ENCODE measurements around the gene CMTM4.

CMTM4 gene

GRCh38 chr16:66701026-66701425 lies 4.5 kb upstream of the CMTM4 start:
- H3K4me1 ChIP-seq (ENCODE audit: insufficient read depth, poor library complexity, severe bottlenecking): no peaks in the 10 kb centered on the region
- H3K9me3 ChIP-seq (ENCODE audit: severe bottlenecking): peaks cover 2% of the 10 kb centered on the region
- TF ChIP-seq, protein P1, sequence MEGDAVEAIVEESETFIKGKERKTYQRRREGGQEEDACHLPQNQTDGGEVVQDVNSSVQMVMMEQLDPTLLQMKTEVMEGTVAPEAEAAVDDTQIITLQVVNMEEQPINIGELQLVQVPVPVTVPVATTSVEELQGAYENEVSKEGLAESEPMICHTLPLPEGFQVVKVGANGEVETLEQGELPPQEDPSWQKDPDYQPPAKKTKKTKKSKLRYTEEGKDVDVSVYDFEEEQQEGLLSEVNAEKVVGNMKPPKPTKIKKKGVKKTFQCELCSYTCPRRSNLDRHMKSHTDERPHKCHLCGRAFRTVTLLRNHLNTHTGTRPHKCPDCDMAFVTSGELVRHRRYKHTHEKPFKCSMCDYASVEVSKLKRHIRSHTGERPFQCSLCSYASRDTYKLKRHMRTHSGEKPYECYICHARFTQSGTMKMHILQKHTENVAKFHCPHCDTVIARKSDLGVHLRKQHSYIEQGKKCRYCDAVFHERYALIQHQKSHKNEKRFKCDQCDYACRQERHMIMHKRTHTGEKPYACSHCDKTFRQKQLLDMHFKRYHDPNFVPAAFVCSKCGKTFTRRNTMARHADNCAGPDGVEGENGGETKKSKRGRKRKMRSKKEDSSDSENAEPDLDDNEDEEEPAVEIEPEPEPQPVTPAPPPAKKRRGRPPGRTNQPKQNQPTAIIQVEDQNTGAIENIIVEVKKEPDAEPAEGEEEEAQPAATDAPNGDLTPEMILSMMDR (IDR thresholded peaks at IDR 0.05; ENCODE audit: poor library complexity, severe bottlenecking): no peak
- H3K27ac ChIP-seq (ENCODE audit: poor library complexity, severe bottlenecking): no peak overlapping the region
- no peaks in the 10 kb centered on the region for H3K36me3 ChIP-seq (ENCODE audit: low read depth)
- H3K4me3 ChIP-seq (ENCODE audit: severe bottlenecking): no peak overlapping the region
- DNase-seq (ENCODE audit: low spot score) (no peak), ATAC-seq (ENCODE audit: low read depth) (no peak)
- no peaks in the 10 kb centered on the region for H3K27me3 ChIP-seq (ENCODE audit: insufficient read depth, poor library complexity, severe bottlenecking)

GRCh38 chr16:66699898-66700297 lies 3.4 kb upstream of the CMTM4 start:
- Histone ChIP-seq H3K27me3 (ENCODE audit: insufficient read depth, poor library complexity, severe bottlenecking) (no peaks in the 10 kb centered on the region), H3K4me1 (ENCODE audit: insufficient read depth, poor library complexity, severe bottlenecking) (peaks cover 5% of the 10 kb centered on the region), H3K36me3 (ENCODE audit: low read depth) (no peaks in the 10 kb centered on the region), H3K9me3 (ENCODE audit: severe bottlenecking) (peaks cover 2% of the 10 kb centered on the region), H3K4me3 (ENCODE audit: severe bottlenecking) (no peak overlapping the region), H3K27ac (ENCODE audit: poor library complexity, severe bottlenecking) (no peak overlapping the region)
- DNase-seq (ENCODE audit: low spot score): no peak
- TF ChIP-seq, protein P1 (IDR thresholded peaks at IDR 0.05; ENCODE audit: poor library complexity, severe bottlenecking): no peak
- no peak for ATAC-seq (ENCODE audit: low read depth)

DNA sequence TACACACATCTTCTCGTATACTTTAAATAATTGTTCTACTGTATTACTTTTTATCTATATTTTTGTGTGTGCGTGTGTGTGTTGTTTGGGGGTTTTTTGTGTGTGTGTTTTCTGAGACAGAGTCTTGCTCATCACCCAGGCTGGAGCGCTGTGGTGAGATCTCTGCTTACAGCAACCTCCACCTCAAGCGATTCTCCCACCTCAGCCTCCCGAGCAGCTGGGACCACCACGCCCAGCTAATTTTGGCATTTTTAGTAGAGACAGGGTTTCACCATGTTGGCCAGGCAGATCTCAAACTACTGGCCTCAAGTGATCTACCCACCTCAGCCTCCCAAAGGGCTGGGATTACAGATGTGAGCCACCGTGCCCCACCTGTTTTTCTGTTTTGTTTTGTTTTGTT lies 1.5 kb upstream of the CMTM4 start:
- Histone ChIP-seq H3K4me1 (ENCODE audit: insufficient read depth, poor library complexity, severe bottlenecking) (peaks cover 12% of the 10 kb centered on the region), H3K36me3 (ENCODE audit: low read depth) (no peaks in the 10 kb centered on the region), H3K27ac (ENCODE audit: poor library complexity, severe bottlenecking) (no peak overlapping the region), H3K27me3 (ENCODE audit: insufficient read depth, poor library complexity, severe bottlenecking) (no peaks in the 10 kb centered on the region), H3K9me3 (ENCODE audit: severe bottlenecking) (peaks cover 2% of the 10 kb centered on the region), H3K4me3 (ENCODE audit: severe bottlenecking) (no peak overlapping the region)
- TF ChIP-seq, protein P1 (IDR thresholded peaks at IDR 0.05; ENCODE audit: poor library complexity, severe bottlenecking): no peak
- ATAC-seq (ENCODE audit: low read depth): no peak
- no peak for DNase-seq (ENCODE audit: low spot score)

GRCh38 chr16:66695935-66696668 lies 441 bp downstream of the CMTM4 start:
- ATAC-seq (ENCODE audit: low read depth) (peak; percentile 65), DNase-seq (ENCODE audit: low spot score) (peak; percentile 80)
- H3K27ac ChIP-seq (ENCODE audit: poor library complexity, severe bottlenecking): peak overlapping the region; percentile 52
- peaks cover 22% of the 10 kb centered on the region for H3K4me1 ChIP-seq (ENCODE audit: insufficient read depth, poor library complexity, severe bottlenecking)
- no peaks in the 10 kb centered on the region for H3K9me3 ChIP-seq (ENCODE audit: severe bottlenecking)
- H3K27me3 ChIP-seq (ENCODE audit: insufficient read depth, poor library complexity, severe bottlenecking): no peaks in the 10 kb centered on the region
- H3K4me3 ChIP-seq (ENCODE audit: severe bottlenecking): peak overlapping the region; percentile 83
- peaks cover 5% of the 10 kb centered on the region; the same call in 1 of the 2 replicates for H3K36me3 ChIP-seq (ENCODE audit: low read depth)
- TF ChIP-seq, protein P1 (IDR thresholded peaks at IDR 0.05; ENCODE audit: poor library complexity, severe bottlenecking): no peak

- Histone ChIP-seq H3K4me1 (ENCODE audit: insufficient read depth, poor library complexity, severe bottlenecking) (peaks cover 22% of the 10 kb centered on the region), H3K4me3 (ENCODE audit: severe bottlenecking) (peak overlapping the region; percentile 83), H3K27me3 (ENCODE audit: insufficient read depth, poor library complexity, severe bottlenecking) (no peaks in the 10 kb centered on the region), H3K36me3 (ENCODE audit: low read depth) (peaks cover 5% of the 10 kb centered on the region; the same call in 1 of the 2 replicates), H3K9me3 (ENCODE audit: severe bottlenecking) (no peaks in the 10 kb centered on the region), H3K27ac (ENCODE audit: poor library complexity, severe bottlenecking) (peak overlapping the region; percentile 52)
- TF ChIP-seq, protein P1 (IDR thresholded peaks at IDR 0.05; ENCODE audit: poor library complexity, severe bottlenecking): no peak
- DNase-seq (ENCODE audit: low spot score) (no peak), ATAC-seq (ENCODE audit: low read depth) (peak; percentile 1; the same call in 1 of the 3 replicates)
Observed at GRCh38 chr16:66695471-66695934, 1.0 kb downstream of the CMTM4 start.

Data from RWPE2 (cell line).